Measurements from ENCODE around the gene SLC35E1. TPM values are rescaled to one million over a fixed set of nuclear protein-coding genes. Genes with fewer than 3 reads are reported as not detected.

SLC35E1 gene
- total RNA-seq, 1 donor from 2014 or later, result 20.8 TPM

GRCh38 chr19:16585808-16586476 lies 13.7 kb upstream of the SLC35E1 start:
- intact Hi-C loops (cut with DNase I), result no loop called here
- ATAC-seq (ENCODE audit: poor library complexity) (no peak), DNase-seq (no peak)

- ATAC-seq (ENCODE audit: poor library complexity) (no peak), DNase-seq (no peak)
- intact Hi-C loops (cut with DNase I), result no loop called here
Measured at GRCh38 chr19:16585094-16585801, 13.0 kb upstream of the SLC35E1 start.

- intact Hi-C loops (cut with DNase I), result no loop called here
- peak; percentile 89 for DNase-seq
- ATAC-seq (ENCODE audit: poor library complexity), result peak; percentile 74
Measured at GRCh38 chr19:16584248-16585093, 12.3 kb upstream of the SLC35E1 start.

GRCh38 chr19:16582486-16583261 lies 10.5 kb upstream of the SLC35E1 start:
- DNase-seq, result no peak
- intact Hi-C loops (cut with DNase I), result no loop called here
- ATAC-seq (ENCODE audit: poor library complexity), result no peak

GRCh38 chr19:16581971-16582343 lies 9.7 kb upstream of the SLC35E1 start:
- no peak for DNase-seq
- no peak for ATAC-seq (ENCODE audit: poor library complexity)
- intact Hi-C loops (cut with DNase I), result no loop called here

GRCh38 chr19:16581145-16581970 lies 9.1 kb upstream of the SLC35E1 start:
- ATAC-seq (ENCODE audit: poor library complexity), result peak; percentile 66
- no peak for DNase-seq
- intact Hi-C loops (cut with DNase I), result no loop called here

GRCh38 chr19:16579381-16579780 lies 7.2 kb upstream of the SLC35E1 start:
- DNase-seq (no peak), ATAC-seq (ENCODE audit: poor library complexity) (no peak)
- intact Hi-C loops (cut with DNase I), result loop anchor here (10.0 kb wide), 1 partner anchor 45 kb away; the partner anchor contains the start of gene MED26

GRCh38 chr19:16577531-16577985 lies 5.3 kb upstream of the SLC35E1 start:
- ATAC-seq (ENCODE audit: poor library complexity) (no peak), DNase-seq (no peak)
- intact Hi-C loops (cut with DNase I), result loop anchor here (10.0 kb wide), 1 partner anchor 47 kb away; the partner anchor contains the start of gene MED26

- DNase-seq (no peak), ATAC-seq (ENCODE audit: poor library complexity) (no peak)
- intact Hi-C loops (cut with DNase I), result loop anchor here (10.0 kb wide), 1 partner anchor 48 kb away; the partner anchor contains the start of gene MED26
Measured at GRCh38 chr19:16576690-16577530, 4.7 kb upstream of the SLC35E1 start.

GRCh38 chr19:16575861-16576689 lies 3.9 kb upstream of the SLC35E1 start:
- intact Hi-C loops (cut with DNase I), result loop anchor here (10.0 kb wide), 1 partner anchor 49 kb away; the partner anchor contains the start of gene MED26
- DNase-seq, result no peak
- ATAC-seq (ENCODE audit: poor library complexity), result no peak

- intact Hi-C loops (cut with DNase I), result loop anchor here (10.0 kb wide), 1 partner anchor 50 kb away; the partner anchor contains the start of gene MED26
- DNase-seq (no peak), ATAC-seq (ENCODE audit: poor library complexity) (no peak)
Measured at GRCh38 chr19:16575282-16575681, 3.1 kb upstream of the SLC35E1 start.

GRCh38 chr19:16573925-16574324 lies 1.7 kb upstream of the SLC35E1 start:
- ATAC-seq (ENCODE audit: poor library complexity), result no peak
- intact Hi-C loops (cut with DNase I), result loop anchor here (10.0 kb wide), 1 partner anchor 51 kb away; the partner anchor contains the start of gene MED26
- no peak for DNase-seq

GRCh38 chr19:16573296-16573695 lies 1.1 kb upstream of the SLC35E1 start:
- no peak for DNase-seq
- ATAC-seq (ENCODE audit: poor library complexity), result no peak
- intact Hi-C loops (cut with DNase I), result loop anchor here (10.0 kb wide), 1 partner anchor 52 kb away; the partner anchor contains the start of gene MED26

GRCh38 chr19:16571822-16572331 lies 338 bp downstream of the SLC35E1 start:
- DNase-seq, result peak; percentile 59
- ATAC-seq (ENCODE audit: poor library complexity), result no peak
- intact Hi-C loops (cut with DNase I), result loop anchor here (10.0 kb wide), 1 partner anchor 53 kb away; the partner anchor contains the start of gene MED26

GRCh38 chr19:16571283-16571682 lies 932 bp downstream of the SLC35E1 start:
- DNase-seq, result no peak
- ATAC-seq (ENCODE audit: poor library complexity), result no peak
- intact Hi-C loops (cut with DNase I), result loop anchor here (10.0 kb wide), 1 partner anchor 54 kb away; the partner anchor contains the start of gene MED26
